Stomach (tissue), 9 donors: ENCODE results near the gene ARID1B. TPM values are rescaled to one million over a fixed set of nuclear protein-coding genes. Genes with fewer than 3 reads are reported as not detected.

Experiments used
- DNase-seq, 2 donors: peaks; one replicate each; pipeline versions ENCODE4 v3.0.0 to v3.0.0-alpha.2; 2013 to 2019
- H3K27ac ChIP-seq, 5 donors: fragments of 200-600 bp in 4 of 5; sonication (generic) in 4 of 5; one replicate each; pipeline ENCODE4 v1.5.1; 2013 to 2019; ENCODE audit warnings: mild to moderate bottlenecking in 1 of 5, moderate library complexity in 1 of 5
- H3K27me3 ChIP-seq, 3 donors: fragments of 200-600 bp; sonication (generic); one replicate each; pipeline ENCODE4 v1.5.1; 2017 to 2019; ENCODE audit warnings: mixed run types in 1 of 3
- H3K36me3 ChIP-seq, 4 donors: fragments of 200-600 bp; sonication (generic); 1 replicate in 3 of 4; 2 replicates in 1 of 4; pipeline ENCODE4 v1.5.1; 2016 to 2019
- H3K4me1 ChIP-seq, 4 donors: fragments of 200-600 bp; sonication (generic); one replicate each; pipeline ENCODE4 v1.5.1; 2016 to 2019
- H3K4me3 ChIP-seq, 4 donors: fragments of 200-600 bp; sonication (generic) in 3 of 4; one replicate each; pipeline ENCODE4 v1.5.1; 2016 to 2019; ENCODE audit warnings: mild to moderate bottlenecking in 1 of 4
- H3K9me3 ChIP-seq, 4 donors: fragments of 200-600 bp; sonication (generic); one replicate each; pipeline ENCODE4 v1.5.1; 2016 to 2019
- CTCF ChIP-seq, 7 experiments: fragments of 450-650 bp in 4 of 7; fragments of 200-600 bp in 3 of 7; sonication (generic) in 3 of 7; IDR thresholded peaks; one replicate each; pipeline ENCODE4 v1.5.1; 2016 to 2019; ENCODE audit warnings: antibody characterized with exemption in 7 of 7, control low read depth in 2 of 7, mild to moderate bottlenecking in 1 of 7
- EP300 ChIP-seq: sonication (generic); formaldehyde crosslinking; IDR thresholded peaks from one replicate; pipeline ENCODE4 v1.6.1; 2017; ENCODE audit warnings: antibody characterized with exemption
- POLR2A ChIP-seq, 4 donors: fragments of 450-650 bp; IDR thresholded peaks; one replicate each; pipeline ENCODE4 v1.6.1; 2016; ENCODE audit warnings: antibody characterized with exemption in 4 of 4, control low read depth in 2 of 4, mild to moderate bottlenecking in 1 of 4, moderate library complexity in 1 of 4
- POLR2AphosphoS5 ChIP-seq, 3 donors: sonication (generic); formaldehyde crosslinking; IDR thresholded peaks; one replicate each; pipeline ENCODE4 v1.6.1; 2016; ENCODE audit warnings: antibody characterized with exemption in 3 of 3
- WGBS, 5 donors: extraction: QIAGEN DNeasy Blood & Tissue Kit in 3 of 5; methylation state at CpG; one replicate each; pipeline versions ENCODE4 v1.1.5 to v1.1.7; 2013 to 2018; 5-methylcytosine and 5-hydroxymethylcytosine counted together
- intact Hi-C: fragments of 100-400 bp; cut with DNase I; formaldehyde crosslinking; loops from one replicate; pipeline ENCODE4 v1.15.1; 2023; ENCODE audit warnings: low total_unique reads
- polyA plus RNA-seq, 3 donors: library from polyadenylated mRNA; stranded (reverse); fragments of 200-250 nt; gene quantifications; one replicate each; pipeline ENCODE4 v1.2.3, GENCODE V29; 2013
- total RNA-seq, 5 donors: library from RNA; depleted of rRNA; stranded (reverse); fragments of >200 nt; gene quantifications; one replicate each; pipeline versions ENCODE4 v1.1.0 to v1.2.3, GENCODE V29; 2014 to 2016
- donor health status: healthy with polysubstance abuse.
- donor health status: Bipolar disorder and iron deficiency.
- donor health status: healthy.

Gene ARID1B
- total and polyA plus RNA-seq, 8 donors, result 8.8 to 183 (median 48.3) TPM

GRCh38 chr6:157150076-157150475, 372.9 kb downstream of the ARID1B start:
- Histone ChIP-seq H3K36me3 (peaks cover 5 to 29% (median 27%) of the 10 kb centered on the region in 4 donors), H3K27ac (no peak overlapping the region), H3K9me3 (no peaks in the 10 kb centered on the region), H3K27me3 (no peaks in the 10 kb centered on the region), H3K4me3 (no peak overlapping the region), H3K4me1 (peaks cover 0 to 29% (median 16%) of the 10 kb centered on the region in 4 donors)
- 93 to 97% (median 96%) methylated on average over 6 of the region's 6 CpGs for WGBS, 5 donors
- TF ChIP-seq POLR2AphosphoS5 (IDR thresholded peaks at IDR 0.05) (no peak), POLR2A (IDR thresholded peaks at IDR 0.05) (no peak), EP300 (no peak), CTCF (IDR thresholded peaks at IDR 0.05) (no peak)
- DNase-seq, result no peak
- intact Hi-C loops, result no loop called here

- WGBS, 5 donors, result 92 to 94% (median 93%) methylated on average over 11 of the region's 11 CpGs
- no peak for DNase-seq
- Histone ChIP-seq H3K4me3 (no peak overlapping the region), H3K9me3 (no peaks in the 10 kb centered on the region), H3K27me3 (no peaks in the 10 kb centered on the region), H3K36me3 (peaks cover 5 to 29% (median 27%) of the 10 kb centered on the region in 4 donors), H3K27ac (no peak overlapping the region), H3K4me1 (peaks cover 0 to 19% (median 11%) of the 10 kb centered on the region in 4 donors)
- TF ChIP-seq POLR2AphosphoS5 (IDR thresholded peaks at IDR 0.05) (no peak), CTCF (IDR thresholded peaks at IDR 0.05) (no peak), EP300 (no peak), POLR2A (IDR thresholded peaks at IDR 0.05) (no peak)
- intact Hi-C loops, result no loop called here
These were observed 373.9 kb downstream of the ARID1B start for GRCh38 chr6:157151029-157151428.

- 55 to 79% (median 73%) methylated on average over 3 of the region's 3 CpGs for WGBS, 5 donors
- TF ChIP-seq POLR2A (IDR thresholded peaks at IDR 0.05) (no peak), EP300 (no peak), CTCF (IDR thresholded peaks at IDR 0.05) (no peak), POLR2AphosphoS5 (IDR thresholded peaks at IDR 0.05) (no peak)
These were observed 374.8 kb downstream of the ARID1B start for GRCh38 chr6:157151989-157152388.

GRCh38 chr6:157152556-157152955, 375.4 kb downstream of the ARID1B start:
- no peak overlapping the region for H3K4me3 ChIP-seq
- WGBS, 5 donors, result 71 to 83% (median 76%) methylated on average over 3 of the region's 3 CpGs

More at GRCh38 chr6:157151989-157152388, 374.8 kb downstream of the ARID1B start:
- Histone ChIP-seq H3K4me1 (peaks cover 0 to 19% (median 8%) of the 10 kb centered on the region in 4 donors), H3K36me3 (peaks cover 5 to 36% (median 33%) of the 10 kb centered on the region in 4 donors), H3K4me3 (no peak overlapping the region), H3K27me3 (no peaks in the 10 kb centered on the region), H3K27ac (no peak overlapping the region), H3K9me3 (no peaks in the 10 kb centered on the region)
- DNase-seq, result no peak
- intact Hi-C loops, result no loop called here

GRCh38 chr6:157155804-157156203, 378.6 kb downstream of the ARID1B start:
- Histone ChIP-seq H3K27me3 (no peaks in the 10 kb centered on the region), H3K4me3 (no peak overlapping the region), H3K4me1 (peaks cover 0 to 4% (median 0%) of the 10 kb centered on the region in 4 donors), H3K36me3 (peaks cover under 1 to 28% (median 18%) of the 10 kb centered on the region in 4 donors), H3K9me3 (no peaks in the 10 kb centered on the region), H3K27ac (no peak overlapping the region)
- TF ChIP-seq EP300 (no peak), POLR2AphosphoS5 (IDR thresholded peaks at IDR 0.05) (no peak), CTCF (IDR thresholded peaks at IDR 0.05) (no peak), POLR2A (IDR thresholded peaks at IDR 0.05) (no peak)
- WGBS, 5 donors, result 86 to 96% (median 92%) methylated on average over 3 of the region's 3 CpGs
- no peak for DNase-seq
- intact Hi-C loops, result no loop called here

More at GRCh38 chr6:157152556-157152955, 375.4 kb downstream of the ARID1B start:
- Histone ChIP-seq H3K9me3 (no peaks in the 10 kb centered on the region), H3K4me1 (peaks cover 0 to 19% (median 8%) of the 10 kb centered on the region in 4 donors), H3K36me3 (peaks cover 5 to 39% (median 37%) of the 10 kb centered on the region in 4 donors), H3K27ac (no peak overlapping the region), H3K27me3 (no peaks in the 10 kb centered on the region)
- TF ChIP-seq POLR2AphosphoS5 (IDR thresholded peaks at IDR 0.05), result no peak
- TF ChIP-seq POLR2A (IDR thresholded peaks at IDR 0.05), result no peak
- no peak for DNase-seq
- intact Hi-C loops, result no loop called here
